Ascending aorta (tissue), 2 donors: ENCODE data around the gene RALGPS1. TPM values are rescaled to one million over a fixed set of nuclear protein-coding genes. Genes with fewer than 3 reads are reported as not detected.

Source experiments
- DNase-seq, 2 donors: peaks; one replicate each; pipeline ENCODE4 v3.0.0-alpha.2; 2019; ENCODE audit warnings: low spot score in 2 of 2
- H3K27ac ChIP-seq, 2 donors: fragments of 200-600 bp; sonication (generic); one replicate each; pipeline ENCODE4 v1.5.1; 2016 to 2017; ENCODE audit warnings: mild to moderate bottlenecking in 1 of 2
- H3K27me3 ChIP-seq: fragments of 200-600 bp; sonication (generic); one replicate; pipeline ENCODE4 v1.5.1; 2017
- H3K36me3 ChIP-seq, 2 donors: fragments of 200-600 bp; sonication (generic); one replicate each; pipeline ENCODE4 v1.5.1; 2016
- H3K4me1 ChIP-seq, 2 donors: fragments of 200-600 bp; sonication (generic); one replicate each; pipeline ENCODE4 v1.5.1; 2016 to 2017; ENCODE audit warnings: mild to moderate bottlenecking in 1 of 2
- H3K4me3 ChIP-seq, 2 donors: fragments of 200-600 bp; sonication (generic); one replicate each; pipeline ENCODE4 v1.5.1; 2016 to 2017; ENCODE audit warnings: mild to moderate bottlenecking in 1 of 2
- H3K9me3 ChIP-seq, 2 donors: fragments of 200-600 bp; sonication (generic); one replicate each; pipeline ENCODE4 v1.5.1; 2016
- CTCF ChIP-seq, 3 experiments: fragments of 200-600 bp in 2 of 3; fragments of 450-650 bp in 1 of 3; sonication (generic) in 2 of 3; IDR thresholded peaks; one replicate each; pipeline ENCODE4 v1.5.1; 2016 to 2019; ENCODE audit warnings: antibody characterized with exemption in 3 of 3, mild to moderate bottlenecking in 1 of 3, moderate library complexity in 1 of 3
- intact Hi-C: fragments of 100-400 bp; cut with DNase I; formaldehyde crosslinking; loops from one replicate; pipeline ENCODE4 v1.15.1; 2023
- total RNA-seq: library from RNA; depleted of rRNA; stranded (reverse); fragments of >200 nt; gene quantifications from one replicate; pipeline ENCODE4 v1.1.0, GENCODE V29; 2016

The RALGPS1 gene
- total RNA-seq, 1 donor from 2014 or later: 9.8 TPM

GRCh38 chr9:127025042-127025441 lies 110.5 kb downstream of the RALGPS1 start:
- Histone ChIP-seq H3K36me3 (no peaks in the 10 kb centered on the region), H3K4me3 (no peak overlapping the region), H3K27me3 (no peaks in the 10 kb centered on the region), H3K4me1 (peaks cover 3 to 13% of the 10 kb centered on the region in 2 donors), H3K9me3 (no peaks in the 10 kb centered on the region), H3K27ac (no peak overlapping the region)
- no peak for TF ChIP-seq CTCF (IDR thresholded peaks at IDR 0.05)
- DNase-seq: no peak
- intact Hi-C loops: no loop called here

GRCh38 chr9:127027694-127028093 lies 113.1 kb downstream of the RALGPS1 start:
- Histone ChIP-seq H3K27ac (no peak overlapping the region), H3K27me3 (no peaks in the 10 kb centered on the region), H3K36me3 (no peaks in the 10 kb centered on the region), H3K4me1 (peaks cover 0 to 9% of the 10 kb centered on the region in 2 donors), H3K9me3 (no peaks in the 10 kb centered on the region), H3K4me3 (no peak overlapping the region)
- intact Hi-C loops: no loop called here
- TF ChIP-seq CTCF (IDR thresholded peaks at IDR 0.05): no peak
- no peak for DNase-seq

GRCh38 chr9:127029548-127029947 lies 115.0 kb downstream of the RALGPS1 start:
- intact Hi-C loops: no loop called here

GRCh38 chr9:127030814-127031740 lies 116.5 kb downstream of the RALGPS1 start:
- Histone ChIP-seq H3K27me3 (no peaks in the 10 kb centered on the region), H3K9me3 (no peaks in the 10 kb centered on the region), H3K27ac (no peak overlapping the region), H3K36me3 (no peaks in the 10 kb centered on the region), H3K4me1 (peaks cover 0 to 4% of the 10 kb centered on the region in 2 donors), H3K4me3 (no peak overlapping the region)
- no peak for DNase-seq
- intact Hi-C loops: no loop called here
- TF ChIP-seq CTCF (IDR thresholded peaks at IDR 0.05): no peak

More at GRCh38 chr9:127029548-127029947, 115.0 kb downstream of the RALGPS1 start:
- H3K27ac ChIP-seq: no peak overlapping the region
- no peak for TF ChIP-seq CTCF (IDR thresholded peaks at IDR 0.05)
- no peaks in the 10 kb centered on the region for H3K27me3 ChIP-seq
- H3K4me3 ChIP-seq: no peak overlapping the region
- H3K4me1 ChIP-seq: no peaks in the 10 kb centered on the region
- DNase-seq: no peak
- H3K36me3 ChIP-seq: no peaks in the 10 kb centered on the region
- no peaks in the 10 kb centered on the region for H3K9me3 ChIP-seq

GRCh38 chr9:127032256-127032655 lies 117.7 kb downstream of the RALGPS1 start:
- Histone ChIP-seq H3K4me1 (peaks cover 2 to 7% of the 10 kb centered on the region in 2 donors), H3K9me3 (no peaks in the 10 kb centered on the region), H3K27me3 (no peaks in the 10 kb centered on the region), H3K36me3 (no peaks in the 10 kb centered on the region), H3K27ac (no peak overlapping the region), H3K4me3 (no peak overlapping the region)
- no peak for DNase-seq
- intact Hi-C loops: no loop called here
- no peak for TF ChIP-seq CTCF (IDR thresholded peaks at IDR 0.05)
